Stimulated activated CD8-positive, alpha-beta memory T cell treated with anti-CD3 and anti-CD28 coated beads, Interleukin-2, amount 100 ng/mL, for 1 hour (primary cell): ENCODE data around the gene DLGAP3.

Source experiments
- DNase-seq, 2 donors: peaks; one replicate each; pipeline ENCODE4 v3.0.0-alpha.2; 2020; ENCODE audit warnings: low read depth in 2 of 2

DLGAP3 gene

DNA sequence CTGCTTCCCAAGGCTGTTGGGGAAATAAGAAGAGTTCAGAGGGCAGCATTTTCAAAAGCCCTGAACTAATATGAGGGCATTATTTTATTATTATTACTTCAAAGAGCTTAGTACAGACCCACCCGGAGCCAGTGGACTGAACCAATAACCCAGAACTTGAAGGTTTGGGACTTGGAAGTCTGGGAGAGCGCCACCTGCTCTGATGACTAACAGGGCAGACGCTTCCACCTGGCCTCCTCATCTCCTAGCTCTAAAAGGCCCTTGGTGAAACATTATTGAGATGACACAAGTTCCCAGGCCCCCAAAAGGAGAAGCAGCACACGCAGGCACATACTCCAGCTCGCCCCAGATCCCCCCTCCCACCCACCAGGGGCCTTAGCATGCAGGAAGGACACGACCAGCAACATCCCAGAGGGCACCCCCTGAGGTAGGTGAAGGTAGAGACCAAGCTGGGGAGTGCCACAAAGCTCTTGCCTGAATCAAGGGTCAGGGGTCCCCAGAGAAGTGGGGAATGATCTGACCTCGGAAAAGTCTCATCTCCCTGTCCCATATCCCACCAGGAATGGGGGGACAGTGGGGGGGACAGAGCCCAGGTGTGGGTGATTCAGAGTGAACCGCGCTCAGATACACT lies 1.3 kb downstream of the DLGAP3 start:
- no peak for DNase-seq

GRCh38 chr1:34927316-34927715 lies 2.1 kb downstream of the DLGAP3 start:
- no peak for DNase-seq

- DNase-seq = no peak
These were observed 2.6 kb downstream of the DLGAP3 start for GRCh38 chr1:34926894-34927293.

DNA sequence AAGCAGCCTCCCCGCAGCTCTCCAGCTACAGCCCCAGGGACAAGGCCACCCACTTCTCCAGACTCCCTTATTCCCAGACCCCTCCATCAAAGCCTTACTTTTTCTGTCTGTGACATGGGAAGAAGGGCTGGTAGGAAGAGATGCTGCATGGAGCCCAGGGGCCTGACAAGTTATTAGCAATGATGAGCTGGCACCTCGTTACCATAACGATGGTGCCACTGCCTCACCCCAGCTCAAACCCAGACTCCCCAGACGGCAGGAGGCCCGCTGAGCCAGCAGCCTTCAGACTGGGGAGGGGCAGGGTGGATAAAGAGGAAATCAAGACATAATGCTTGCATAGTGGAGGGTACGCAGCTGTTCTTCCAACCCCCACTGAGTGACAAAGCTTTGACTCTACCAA lies 3.3 kb downstream of the DLGAP3 start:
- DNase-seq = no peak

DNA sequence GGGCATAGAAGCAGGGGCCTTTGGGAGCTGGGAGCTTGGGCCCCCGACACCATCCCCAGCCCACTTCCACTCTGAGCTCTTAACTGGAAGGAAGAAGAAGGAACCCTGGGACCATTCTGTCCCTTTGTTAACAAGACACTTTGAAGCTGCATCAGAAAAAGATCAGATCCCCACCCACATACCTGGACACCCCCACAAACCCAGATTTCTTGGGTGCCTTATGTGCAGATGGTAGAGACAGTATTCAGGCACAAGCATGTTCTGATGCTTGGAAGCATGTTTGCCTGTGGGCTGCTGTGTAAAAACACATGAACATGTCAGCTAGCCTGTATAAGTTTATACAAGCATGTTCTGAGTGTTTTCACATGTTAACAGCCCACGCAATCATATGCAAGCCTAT lies 3.7 kb downstream of the DLGAP3 start:
- DNase-seq = no peak

DNA sequence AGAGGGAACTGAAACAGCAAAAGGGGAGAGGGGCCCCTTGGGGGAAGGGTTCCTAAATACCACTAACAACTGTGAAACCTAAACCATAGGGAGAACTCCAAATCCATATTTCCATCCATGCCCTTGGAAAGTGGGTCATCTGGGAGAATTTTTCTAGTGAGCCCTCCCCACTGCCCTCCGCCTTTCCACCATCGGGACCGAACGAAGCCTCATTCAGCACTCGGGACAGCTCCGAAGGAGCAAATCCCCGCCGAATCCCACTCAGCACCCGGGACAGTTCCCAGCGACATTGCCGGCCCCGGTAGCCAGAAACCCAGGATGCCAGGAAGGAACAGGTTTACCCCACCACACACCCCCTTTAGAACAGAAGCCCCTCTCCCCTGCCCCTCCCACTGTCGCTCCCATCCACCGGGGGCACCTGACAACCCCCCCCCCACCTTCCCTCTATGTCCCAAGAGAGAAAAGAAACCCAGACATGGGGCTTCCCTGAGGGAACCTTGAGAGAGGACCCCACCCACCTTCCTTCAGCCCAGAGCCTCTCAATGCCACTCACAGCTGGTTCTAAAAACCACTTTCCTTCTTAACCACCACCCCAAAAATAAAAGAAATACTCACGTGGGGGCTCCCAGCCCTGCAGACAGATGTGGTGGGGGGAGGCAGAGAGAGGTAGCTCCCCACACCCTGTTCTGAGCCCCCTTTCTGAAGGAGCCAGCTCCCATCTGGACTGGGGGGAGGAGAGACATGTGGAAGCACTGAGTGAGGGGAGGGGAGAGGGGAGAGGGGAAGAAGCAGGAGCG lies 4.5 kb downstream of the DLGAP3 start:
- peak in 1 of 2 donors; percentile 13 for DNase-seq

DNA sequence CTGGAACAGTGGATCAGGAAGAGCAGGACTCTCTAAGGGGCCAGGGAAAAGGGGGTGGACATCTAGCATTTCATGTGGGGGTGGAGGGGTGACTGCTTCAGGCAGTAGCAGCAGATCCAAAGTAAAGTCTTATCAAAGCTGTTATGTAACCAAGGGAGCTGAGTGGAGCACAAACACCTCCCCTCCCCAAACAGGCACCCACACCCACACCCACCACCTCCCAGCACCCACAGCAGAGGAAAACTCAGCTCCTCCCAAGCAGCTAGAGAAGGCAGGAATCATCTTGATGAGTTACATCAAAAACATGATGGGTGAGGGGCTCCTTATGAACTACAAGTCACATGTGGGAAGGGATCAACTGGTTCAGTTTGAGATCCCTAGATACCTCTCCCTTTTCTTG lies 6.0 kb downstream of the DLGAP3 start:
- DNase-seq = no peak

DNA sequence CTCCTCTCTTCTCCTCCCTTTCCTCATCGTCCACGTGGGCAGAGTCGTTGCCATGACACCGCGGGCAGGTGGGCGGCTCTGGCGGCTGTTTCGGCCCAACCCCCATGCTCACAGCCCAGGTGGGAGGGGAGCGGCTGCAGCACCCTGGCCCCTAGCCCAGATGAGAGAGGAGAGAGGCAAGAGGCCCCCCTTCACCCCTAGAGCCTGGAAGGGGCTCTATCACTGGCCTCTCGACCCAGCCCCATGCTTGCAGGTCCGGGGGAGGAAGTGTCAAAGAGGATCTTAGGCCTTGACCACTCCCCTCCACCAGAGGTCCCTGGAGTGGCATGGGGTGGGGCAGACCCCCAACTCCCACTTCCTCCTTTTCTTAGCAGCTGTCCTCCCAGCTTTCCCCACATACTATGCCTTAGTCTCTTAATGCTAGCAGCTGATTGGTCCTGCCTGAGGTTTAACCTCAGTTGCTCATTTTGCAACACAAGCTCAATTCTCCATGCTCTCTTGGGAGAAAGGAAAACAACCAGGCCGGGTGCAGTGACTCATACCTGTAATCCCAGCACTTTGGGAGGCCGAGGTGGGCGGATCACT lies 10.4 kb downstream of the DLGAP3 start:
- DNase-seq = no peak

GRCh38 chr1:34918386-34918976 lies 11.0 kb downstream of the DLGAP3 start:
- no peak for DNase-seq

DNA sequence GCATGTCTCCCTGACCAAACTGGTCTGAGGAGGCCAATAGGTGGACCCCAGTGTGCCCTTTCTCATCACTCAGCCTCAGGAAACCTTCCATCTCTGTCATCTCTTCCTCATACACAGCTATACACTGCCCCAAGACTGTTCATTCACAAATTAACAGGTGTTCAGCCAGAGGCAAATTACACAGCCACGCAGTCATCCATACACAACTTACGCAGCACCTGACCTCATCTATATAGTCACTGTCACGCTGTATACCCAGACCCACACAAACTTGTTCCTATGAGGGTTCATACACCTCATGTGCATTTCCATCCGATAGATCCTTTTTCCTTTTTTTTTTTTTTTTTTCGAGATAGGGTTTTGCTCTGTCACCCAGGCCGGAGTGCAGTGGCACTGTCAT lies 12.4 kb downstream of the DLGAP3 start:
- DNase-seq = no peak

- no peak for DNase-seq
These were observed 13.3 kb downstream of the DLGAP3 start for GRCh38 chr1:34916104-34916503.

GRCh38 chr1:34915521-34915920 lies 13.9 kb downstream of the DLGAP3 start:
- no peak for DNase-seq

- DNase-seq = no peak
These were observed 14.5 kb downstream of the DLGAP3 start for GRCh38 chr1:34914958-34915357.

DNA sequence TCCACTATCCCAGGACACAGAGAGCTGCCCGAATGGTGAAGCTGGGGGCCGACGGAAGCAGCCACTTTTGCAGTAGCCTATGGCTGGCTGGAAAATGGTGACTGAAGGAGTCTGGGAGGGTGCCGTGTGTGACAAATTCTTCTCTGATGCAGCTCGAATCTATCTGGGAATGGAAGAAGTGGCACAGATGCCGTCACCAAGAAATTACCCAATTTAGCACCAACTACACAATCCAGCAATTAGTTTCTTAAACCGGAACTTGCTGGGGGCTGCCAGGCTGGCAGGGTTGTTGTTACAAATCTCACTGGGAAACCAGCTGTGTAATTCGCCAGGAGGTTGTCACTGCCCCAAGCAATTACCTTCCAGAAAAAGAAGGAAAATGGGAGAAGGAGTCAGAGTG lies 18.0 kb downstream of the DLGAP3 start:
- DNase-seq = no peak

GRCh38 chr1:34910425-34910824 lies 19.0 kb downstream of the DLGAP3 start:
- DNase-seq = no peak

GRCh38 chr1:34908369-34908768 lies 21.1 kb downstream of the DLGAP3 start:
- DNase-seq = no peak

DNA sequence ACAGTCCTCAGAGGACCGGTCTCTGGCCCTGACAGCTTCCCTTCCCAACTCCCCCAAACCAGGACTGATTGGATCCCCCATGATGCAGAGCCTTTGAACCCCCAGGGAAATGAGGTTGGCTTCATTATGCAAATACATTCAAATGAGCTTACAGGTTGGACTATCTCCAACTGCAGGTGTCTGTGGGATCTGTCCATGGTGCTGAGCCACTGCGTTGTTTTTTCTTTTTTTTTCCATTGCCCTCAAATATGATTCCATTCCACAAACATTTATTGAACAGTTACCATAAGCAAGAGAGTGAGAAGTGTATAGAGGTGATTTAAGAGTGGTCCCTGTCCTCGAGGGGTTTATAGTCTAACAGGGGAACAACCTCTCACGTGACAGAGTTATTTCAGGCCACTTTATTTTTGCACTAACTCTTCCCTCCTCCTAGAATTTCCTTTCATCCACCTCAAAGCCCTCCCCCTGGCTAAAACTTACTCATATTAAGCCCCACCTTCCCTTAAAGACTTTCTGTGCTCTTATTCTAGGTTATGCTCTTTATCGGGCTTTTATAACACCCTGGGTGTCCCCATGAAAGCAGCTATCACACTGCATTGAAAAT lies 21.9 kb downstream of the DLGAP3 start:
- DNase-seq = no peak

DNA sequence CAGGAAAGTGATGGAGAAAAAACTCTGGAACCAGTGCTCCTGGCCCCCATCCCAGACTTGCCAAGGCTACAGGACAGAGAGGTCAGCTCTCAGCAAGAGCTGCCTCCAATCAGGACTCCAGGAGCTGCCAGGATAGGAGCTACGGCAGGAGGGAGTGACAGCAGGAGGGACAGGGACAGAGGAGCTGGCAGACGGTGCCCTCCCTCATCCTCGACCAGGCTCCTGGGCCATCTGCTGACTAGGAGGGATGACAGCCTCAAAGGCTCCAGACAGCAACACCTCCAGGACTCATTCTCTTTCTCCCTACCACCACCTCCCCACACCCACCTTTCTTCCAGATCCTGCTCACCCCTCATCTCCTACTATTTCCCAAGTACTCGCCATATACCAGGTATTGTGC lies 22.7 kb downstream of the DLGAP3 start:
- DNase-seq = no peak

GRCh38 chr1:34906222-34906621 lies 23.2 kb downstream of the DLGAP3 start:
- DNase-seq = no peak

DNA sequence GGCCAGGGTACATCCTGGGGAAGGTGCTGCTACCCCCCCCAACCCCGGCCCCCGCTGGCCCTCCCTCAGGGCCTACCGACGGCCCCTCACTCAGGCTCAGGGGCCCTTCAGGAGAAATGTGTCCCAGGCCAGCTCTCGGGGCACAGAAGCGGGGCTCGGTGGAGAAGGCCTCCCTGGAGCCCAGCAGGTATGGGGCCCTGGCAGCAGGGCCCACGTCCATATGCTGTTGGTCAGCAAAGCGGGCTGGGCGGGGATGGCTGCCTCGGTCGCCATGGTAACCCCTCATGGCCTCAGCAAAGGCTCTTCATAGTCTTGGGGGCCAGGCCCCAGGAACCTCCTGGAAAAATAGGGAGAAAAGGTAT lies 24.4 kb downstream of the DLGAP3 start:
- no peak for DNase-seq

DNA sequence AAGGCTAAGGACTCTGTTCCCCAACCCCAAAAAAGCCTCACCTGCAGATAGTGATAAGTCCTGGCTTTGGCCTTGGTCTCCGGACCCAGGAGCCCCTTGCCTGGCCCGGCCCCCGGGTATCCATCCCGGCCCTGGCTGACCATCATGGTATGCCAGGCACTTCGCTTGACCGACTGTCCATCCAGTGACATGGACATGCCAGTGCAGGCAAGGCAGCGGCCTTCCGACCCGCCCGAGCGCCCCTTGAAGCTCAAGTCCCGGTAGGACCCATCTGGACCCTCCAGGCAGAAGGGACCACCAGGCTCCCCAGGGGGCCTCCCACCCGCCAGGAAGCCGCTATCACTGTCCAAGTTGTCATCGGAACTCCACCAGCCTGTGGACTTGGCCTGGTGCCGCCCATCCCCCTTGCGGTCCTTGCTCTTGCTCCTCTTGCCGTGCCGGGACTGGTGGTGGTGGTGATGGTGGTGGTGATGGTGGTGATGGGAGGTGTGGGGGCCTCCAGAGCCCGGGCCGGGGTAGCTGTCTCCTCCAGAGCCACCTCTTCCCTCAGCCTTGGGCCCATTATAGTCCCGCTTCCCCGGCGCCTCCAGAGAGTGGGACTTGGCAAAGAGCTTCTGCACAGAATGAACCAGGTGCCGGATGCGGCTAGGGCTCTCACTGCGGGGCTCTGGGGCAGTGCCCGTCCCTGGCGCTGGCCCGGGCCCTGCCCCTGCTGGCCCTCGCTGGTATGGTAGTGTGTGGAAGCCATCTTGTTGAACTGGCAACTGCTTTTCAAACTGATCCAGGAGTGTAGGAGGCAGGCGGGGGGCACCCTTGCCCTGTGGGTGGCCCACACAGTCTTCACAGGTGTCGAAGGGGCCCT lies 25.0 kb downstream of the DLGAP3 start:
- DNase-seq = no peak

- DNase-seq = no peak
These were observed 27.5 kb downstream of the DLGAP3 start for GRCh38 chr1:34901919-34902318.
